ENCODE data around the gene RHOT2. TPM values are rescaled to one million over a fixed set of nuclear protein-coding genes. Genes with fewer than 3 reads are reported as not detected.

Gene RHOT2
- polyA plus RNA-seq, 1 experiment: 38.0 TPM

DNA sequence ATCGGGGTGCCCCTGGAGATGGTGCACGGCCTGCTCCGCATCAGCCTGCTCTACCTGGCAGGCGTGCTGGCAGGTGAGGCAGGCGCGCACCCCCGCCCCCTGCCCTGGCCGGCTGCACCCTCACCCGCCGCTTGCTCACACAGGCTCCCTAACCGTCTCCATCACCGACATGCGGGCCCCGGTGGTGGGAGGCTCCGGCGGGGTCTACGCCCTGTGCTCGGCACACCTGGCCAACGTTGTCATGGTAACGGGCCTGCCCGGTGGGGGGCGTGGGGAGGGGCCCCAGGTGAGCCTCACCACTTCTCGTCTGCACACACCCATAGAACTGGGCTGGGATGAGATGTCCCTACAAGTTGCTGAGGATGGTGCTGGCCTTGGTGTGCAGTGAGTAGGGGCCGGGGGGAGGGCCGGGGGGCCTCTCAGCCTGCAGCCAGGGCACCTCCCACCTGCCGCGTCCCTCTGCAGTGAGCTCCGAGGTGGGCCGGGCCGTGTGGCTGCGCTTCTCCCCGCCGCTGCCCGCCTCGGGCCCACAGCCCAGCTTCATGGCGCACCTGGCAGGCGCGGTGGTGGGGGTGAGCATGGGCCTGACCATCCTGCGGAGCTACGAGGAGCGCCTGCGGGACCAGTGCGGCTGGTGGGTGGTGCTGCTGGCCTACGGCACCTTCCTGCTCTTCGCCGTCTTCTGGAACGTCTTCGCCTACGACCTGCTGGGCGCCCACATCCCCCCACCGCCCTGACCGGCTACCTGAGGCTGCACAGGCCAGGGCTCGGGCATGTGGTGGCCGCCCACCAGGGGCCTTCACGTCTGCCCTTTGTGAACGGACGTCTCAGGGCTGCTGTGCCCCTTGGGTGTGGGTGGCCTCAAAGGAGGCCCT is 9.6 kb downstream of the RHOT2 start:
- ChIA-PET CTCF (no interaction called here), POLR2A (no interaction called here)
- TF ChIP-seq, protein P1, sequence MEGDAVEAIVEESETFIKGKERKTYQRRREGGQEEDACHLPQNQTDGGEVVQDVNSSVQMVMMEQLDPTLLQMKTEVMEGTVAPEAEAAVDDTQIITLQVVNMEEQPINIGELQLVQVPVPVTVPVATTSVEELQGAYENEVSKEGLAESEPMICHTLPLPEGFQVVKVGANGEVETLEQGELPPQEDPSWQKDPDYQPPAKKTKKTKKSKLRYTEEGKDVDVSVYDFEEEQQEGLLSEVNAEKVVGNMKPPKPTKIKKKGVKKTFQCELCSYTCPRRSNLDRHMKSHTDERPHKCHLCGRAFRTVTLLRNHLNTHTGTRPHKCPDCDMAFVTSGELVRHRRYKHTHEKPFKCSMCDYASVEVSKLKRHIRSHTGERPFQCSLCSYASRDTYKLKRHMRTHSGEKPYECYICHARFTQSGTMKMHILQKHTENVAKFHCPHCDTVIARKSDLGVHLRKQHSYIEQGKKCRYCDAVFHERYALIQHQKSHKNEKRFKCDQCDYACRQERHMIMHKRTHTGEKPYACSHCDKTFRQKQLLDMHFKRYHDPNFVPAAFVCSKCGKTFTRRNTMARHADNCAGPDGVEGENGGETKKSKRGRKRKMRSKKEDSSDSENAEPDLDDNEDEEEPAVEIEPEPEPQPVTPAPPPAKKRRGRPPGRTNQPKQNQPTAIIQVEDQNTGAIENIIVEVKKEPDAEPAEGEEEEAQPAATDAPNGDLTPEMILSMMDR (IDR thresholded peaks at IDR 0.05; ENCODE audit: low read depth, low read length): no peak
- Histone ChIP-seq H3K4me3 (ENCODE audit: low read depth, low read length) (no peak overlapping the region), H3K27ac (ENCODE audit: low read depth, low read length) (no peak overlapping the region), H3K9me3 (ENCODE audit: control insufficient read depth, insufficient read depth, low read length) (peaks cover 7% of the 10 kb centered on the region; the same call in 1 of the 2 replicates), H3K27me3 (ENCODE audit: control insufficient read depth, insufficient read depth, low read length) (no peaks in the 10 kb centered on the region)
- no peak for DNase-seq (ENCODE audit: low read depth, low spot score)

DNA sequence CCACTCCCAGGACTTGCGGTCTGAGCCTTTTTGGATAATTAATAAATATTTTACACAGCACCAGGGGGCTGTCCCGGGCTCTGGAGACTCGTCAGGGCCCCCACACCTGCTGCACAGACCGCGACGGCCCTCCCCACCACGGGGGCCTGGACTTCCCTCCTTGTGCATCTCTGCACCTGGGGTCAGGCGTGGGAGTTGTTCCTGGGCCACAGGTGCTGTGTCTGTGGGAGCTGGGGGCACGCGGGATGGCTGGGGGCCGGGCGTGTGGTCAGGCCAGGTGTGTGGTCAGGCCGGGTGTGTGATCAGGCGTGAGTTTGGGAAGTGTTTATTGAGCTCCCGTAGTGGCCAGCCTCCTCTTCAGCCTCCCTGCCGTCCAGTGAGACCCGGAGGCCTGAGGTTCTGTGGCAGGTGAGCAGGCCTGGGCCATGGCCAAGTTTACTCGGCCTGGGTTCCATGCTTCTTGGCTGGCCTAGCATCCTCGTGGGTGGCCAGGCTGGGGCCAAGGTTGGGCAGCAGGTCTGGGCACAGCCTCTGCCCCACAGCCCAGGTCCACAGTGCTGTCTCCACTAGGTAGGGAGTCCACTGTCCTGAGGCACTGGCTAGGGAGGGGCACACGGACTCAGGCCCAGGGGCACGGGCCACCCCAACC is 10.4 kb downstream of the RHOT2 start:
- ChIA-PET POLR2A (interaction anchor here (0.9 kb wide), 1 partner anchor 10 kb away, joined by 4 read pairs; no protein-coding TSS in a partner anchor), CTCF (no interaction called here)
- no peak for DNase-seq (ENCODE audit: low read depth, low spot score)
- Histone ChIP-seq H3K27ac (ENCODE audit: low read depth, low read length) (no peak overlapping the region), H3K27me3 (ENCODE audit: control insufficient read depth, insufficient read depth, low read length) (no peaks in the 10 kb centered on the region), H3K9me3 (ENCODE audit: control insufficient read depth, insufficient read depth, low read length) (peaks cover 7% of the 10 kb centered on the region; the same call in 1 of the 2 replicates), H3K4me3 (ENCODE audit: low read depth, low read length) (no peak overlapping the region)
- TF ChIP-seq, protein P1 (IDR thresholded peaks at IDR 0.05; ENCODE audit: low read depth, low read length): no peak

DNA sequence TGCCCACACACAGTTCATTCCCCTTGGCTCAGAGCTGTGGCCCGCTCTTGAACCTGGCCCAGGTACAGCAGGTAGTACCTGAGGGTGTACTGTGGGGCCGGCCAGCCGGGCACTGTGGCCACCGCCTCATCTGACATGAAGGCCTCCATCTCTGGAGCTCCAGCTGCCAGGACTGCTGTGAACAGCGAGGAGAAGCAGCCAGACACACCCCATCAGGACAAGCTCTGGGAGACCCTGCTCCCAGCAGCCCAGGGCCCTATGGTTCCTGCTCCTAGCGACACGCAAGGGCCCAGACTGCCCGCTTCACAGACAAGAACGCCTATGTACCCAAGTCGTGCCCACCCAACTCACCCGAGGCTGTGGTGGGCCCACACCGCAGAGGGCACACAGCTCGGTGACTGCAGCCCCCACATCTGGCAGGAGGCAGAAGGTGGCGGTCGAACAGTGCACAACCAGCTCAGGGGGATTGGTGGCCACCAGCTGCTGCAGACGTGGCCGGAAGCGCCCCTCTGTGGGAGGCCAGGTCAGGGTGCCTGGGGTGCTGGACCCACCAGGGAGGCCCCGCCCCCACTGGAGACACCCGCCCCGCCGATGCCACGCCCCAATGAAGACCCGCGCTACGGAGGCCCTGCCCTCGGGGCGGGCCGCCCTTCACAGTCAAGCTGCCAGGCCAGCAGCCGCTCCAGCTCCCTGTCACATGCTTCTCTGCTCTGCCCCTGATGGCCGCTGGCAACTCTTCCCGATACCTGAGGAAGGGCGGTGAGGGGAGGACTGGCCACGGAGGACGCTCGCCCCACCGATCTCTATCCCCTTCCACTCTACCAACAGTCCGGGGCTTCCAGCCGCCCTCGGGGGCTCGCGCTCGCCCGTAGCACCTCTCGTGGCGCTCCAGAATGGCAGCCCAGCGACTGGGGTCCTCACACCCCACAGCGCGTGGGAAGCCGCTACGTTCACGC is 11.2 kb downstream of the RHOT2 start:
- ChIA-PET POLR2A (interaction anchor here (0.6 to 0.9 kb wide), 3 partner anchors 10 to 27 kb away, joined by 3 to 4 read pairs (median 3); no protein-coding TSS in a partner anchor), CTCF (no interaction called here)
- peaks cover 7% of the 10 kb centered on the region; the same call in 1 of the 2 replicates for H3K9me3 ChIP-seq (ENCODE audit: control insufficient read depth, insufficient read depth, low read length)
- DNase-seq (ENCODE audit: low read depth, low spot score): no peak
- peak overlapping the region; percentile 61 for H3K27ac ChIP-seq (ENCODE audit: low read depth, low read length)
- peak overlapping the region; percentile 64 for H3K4me3 ChIP-seq (ENCODE audit: low read depth, low read length)
- no peaks in the 10 kb centered on the region for H3K27me3 ChIP-seq (ENCODE audit: control insufficient read depth, insufficient read depth, low read length)
- TF ChIP-seq, protein P1 (IDR thresholded peaks at IDR 0.05; ENCODE audit: low read depth, low read length): no peak

DNA sequence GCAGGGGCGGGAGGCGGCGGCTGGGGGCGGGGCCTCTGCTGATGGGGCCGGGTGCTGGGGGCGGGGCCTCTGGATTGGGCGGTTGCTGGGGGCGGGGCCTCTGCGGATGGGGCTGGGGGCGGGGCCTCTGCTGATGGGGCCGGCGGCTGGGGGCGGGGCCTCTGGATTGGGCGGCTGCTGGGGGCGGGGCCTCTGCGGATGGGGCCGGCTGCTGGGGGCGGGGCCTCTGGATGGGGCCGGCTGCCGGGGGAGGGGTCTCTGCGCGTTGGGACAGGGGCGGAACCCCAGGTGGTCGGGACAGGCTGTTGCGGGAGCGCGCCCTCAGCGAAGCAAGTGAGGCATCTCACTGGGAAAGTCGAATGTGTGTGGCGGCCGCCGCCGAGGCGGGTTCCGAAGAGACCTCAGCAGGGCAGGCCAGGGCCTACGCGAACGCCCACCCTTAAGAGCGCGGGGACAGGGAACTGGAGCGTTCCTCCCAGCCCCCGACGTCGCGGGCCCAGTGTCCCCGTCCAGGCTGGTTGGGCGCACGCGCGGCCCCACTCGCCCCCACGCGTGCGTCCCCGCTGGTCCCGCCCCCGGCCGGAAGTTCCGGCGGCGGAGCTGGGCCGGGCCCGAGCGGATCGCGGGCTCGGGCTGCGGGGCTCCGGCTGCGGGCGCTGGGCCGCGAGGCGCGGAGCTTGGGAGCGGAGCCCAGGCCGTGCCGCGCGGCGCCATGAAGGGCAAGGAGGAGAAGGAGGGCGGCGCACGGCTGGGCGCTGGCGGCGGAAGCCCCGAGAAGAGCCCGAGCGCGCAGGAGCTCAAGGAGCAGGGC is 12.1 kb downstream of the RHOT2 start, which contains the start of gene STUB1:
Gene STUB1 (plus strand): TSS at position 597 of the 811 bp plus-strand sequence. CDS start 116 bp downstream, at position 713.
- no peaks in the 10 kb centered on the region for H3K27me3 ChIP-seq (ENCODE audit: control insufficient read depth, insufficient read depth, low read length)
- TF ChIP-seq, protein P1 (IDR thresholded peaks at IDR 0.05; ENCODE audit: low read depth, low read length): no peak
- H3K9me3 ChIP-seq (ENCODE audit: control insufficient read depth, insufficient read depth, low read length): peaks cover 10% of the 10 kb centered on the region; the same call in 1 of the 2 replicates
- peak within 1 kb of the TSS; percentile 82 for H3K27ac ChIP-seq (ENCODE audit: low read depth, low read length)
- ChIA-PET POLR2A (interaction anchor here (0.8 to 1.6 kb wide), 3 partner anchors 10 to 13 kb away, joined by 4 to 10 read pairs (median 4); partner anchors contain the start of gene WDR24), CTCF (no interaction called here)
- DNase-seq (ENCODE audit: low read depth, low spot score): peak; percentile 54
- peak within 1 kb of the TSS; percentile 73 for H3K4me3 ChIP-seq (ENCODE audit: low read depth, low read length)

Data from AG04450 (cell line).